Vagina (tissue), 2 donors: ENCODE results near the gene SLC12A5. TPM values are rescaled to one million over a fixed set of nuclear protein-coding genes. Genes with fewer than 3 reads are reported as not detected.
A peak's percentile ranks its signal among the peaks of the same experiment; 100 is the strongest.

Source experiments
- DNase-seq, 2 donors: peaks; one replicate each; pipeline ENCODE4 v3.0.0-alpha.2; 2017; ENCODE audit errors: extremely low spot score in 2 of 2
- H3K27ac ChIP-seq: fragments of 200-600 bp; sonication (generic); one replicate; pipeline ENCODE4 v1.5.1; 2019
- H3K27me3 ChIP-seq: fragments of 200-600 bp; sonication (generic); one replicate; pipeline ENCODE4 v1.5.1; 2019
- H3K36me3 ChIP-seq, 2 donors: fragments of 200-600 bp; sonication (generic); one replicate each; pipeline ENCODE4 v1.5.1; 2017 to 2019
- H3K4me1 ChIP-seq: fragments of 200-600 bp; sonication (generic); one replicate; pipeline ENCODE4 v1.5.1; 2019
- H3K4me3 ChIP-seq, 2 donors: fragments of 200-600 bp; sonication (generic); 1 replicate in 1 of 2; 2 replicates in 1 of 2; pipeline ENCODE4 v1.5.1; 2016 to 2019
- H3K9me3 ChIP-seq: fragments of 200-600 bp; sonication (generic); one replicate; pipeline ENCODE4 v1.5.1; 2019
- CTCF ChIP-seq, 3 experiments: fragments of 450-650 bp in 2 of 3; fragments of 200-600 bp in 1 of 3; sonication (generic) in 1 of 3; IDR thresholded peaks; one replicate each; pipeline ENCODE4 v1.5.1; 2017 to 2019; ENCODE audit warnings: antibody characterized with exemption in 3 of 3, mild to moderate bottlenecking in 2 of 3, moderate library complexity in 2 of 3
- POLR2A ChIP-seq, 2 donors: fragments of 450-650 bp; IDR thresholded peaks; one replicate each; pipeline ENCODE4 v1.6.1; 2017; ENCODE audit warnings: antibody characterized with exemption in 2 of 2, mild to moderate bottlenecking in 2 of 2, moderate library complexity in 2 of 2
- POLR2AphosphoS5 ChIP-seq, 2 donors: sonication (generic); formaldehyde crosslinking; IDR thresholded peaks; one replicate each; pipeline ENCODE4 v1.9.0; 2017; ENCODE audit warnings: antibody characterized with exemption in 2 of 2, mild to moderate bottlenecking in 2 of 2, low read depth in 1 of 2; ENCODE audit not compliant: insufficient read depth in 1 of 2
- intact Hi-C: fragments of 100-400 bp; cut with DNase I; formaldehyde crosslinking; loops from one replicate; pipeline ENCODE4 v1.15.1; 2023
- total RNA-seq: library from RNA; depleted of rRNA; stranded (reverse); fragments of >200 nt; gene quantifications from one replicate; pipeline ENCODE4 v1.2.3, GENCODE V29; 2016

Gene SLC12A5
- total RNA-seq, 1 donor from 2014 or later: not detected

- peaks cover 77% of the 10 kb centered on the region for H3K4me1 ChIP-seq
- H3K27me3 ChIP-seq: no peaks in the 10 kb centered on the region
- no peak overlapping the region for H3K4me3 ChIP-seq
- no peak for DNase-seq
- no peak overlapping the region for H3K27ac ChIP-seq
- TF ChIP-seq CTCF (IDR thresholded peaks at IDR 0.05): no peak
- TF ChIP-seq POLR2A (IDR thresholded peaks at IDR 0.05): no peak
- TF ChIP-seq POLR2AphosphoS5 (IDR thresholded peaks at IDR 0.05; ENCODE audit: insufficient read depth in 1 of 2, low read depth in 1 of 2): no peak
- intact Hi-C loops: no loop called here
- H3K36me3 ChIP-seq: peaks cover 0 to 10% of the 10 kb centered on the region in 2 donors
- no peaks in the 10 kb centered on the region for H3K9me3 ChIP-seq
Observed at GRCh38 chr20:46083101-46083500, 54.1 kb downstream of the SLC12A5 start.

GRCh38 chr20:46083531-46084061 is 54.6 kb downstream of the SLC12A5 start:
- peaks cover 81% of the 10 kb centered on the region for H3K4me1 ChIP-seq
- TF ChIP-seq CTCF (IDR thresholded peaks at IDR 0.05) (no peak), POLR2AphosphoS5 (IDR thresholded peaks at IDR 0.05; ENCODE audit: insufficient read depth in 1 of 2, low read depth in 1 of 2) (no peak), POLR2A (IDR thresholded peaks at IDR 0.05) (no peak)
- H3K27me3 ChIP-seq: no peaks in the 10 kb centered on the region
- intact Hi-C loops: no loop called here
- no peak overlapping the region for H3K27ac ChIP-seq
- H3K9me3 ChIP-seq: no peaks in the 10 kb centered on the region
- peaks cover 0 to 5% of the 10 kb centered on the region in 2 donors for H3K36me3 ChIP-seq
- no peak for DNase-seq
- H3K4me3 ChIP-seq: no peak overlapping the region

- Histone ChIP-seq H3K4me3 (no peak overlapping the region), H3K36me3 (no peaks in the 10 kb centered on the region), H3K27ac (no peak overlapping the region), H3K9me3 (no peaks in the 10 kb centered on the region), H3K27me3 (no peaks in the 10 kb centered on the region), H3K4me1 (peaks cover 79% of the 10 kb centered on the region)
- intact Hi-C loops: no loop called here
- DNase-seq: no peak
- TF ChIP-seq CTCF (IDR thresholded peaks at IDR 0.05) (no peak), POLR2A (IDR thresholded peaks at IDR 0.05) (no peak), POLR2AphosphoS5 (IDR thresholded peaks at IDR 0.05; ENCODE audit: insufficient read depth in 1 of 2, low read depth in 1 of 2) (no peak)
Observed at GRCh38 chr20:46084805-46085178, 55.8 kb downstream of the SLC12A5 start.

GRCh38 chr20:46085179-46085851 is 56.3 kb downstream of the SLC12A5 start:
- no peak overlapping the region for H3K4me3 ChIP-seq
- H3K9me3 ChIP-seq: no peaks in the 10 kb centered on the region
- H3K27ac ChIP-seq: no peak overlapping the region
- intact Hi-C loops: no loop called here
- TF ChIP-seq POLR2AphosphoS5 (IDR thresholded peaks at IDR 0.05; ENCODE audit: insufficient read depth in 1 of 2, low read depth in 1 of 2): no peak
- H3K4me1 ChIP-seq: peaks cover 83% of the 10 kb centered on the region
- no peak for DNase-seq
- no peaks in the 10 kb centered on the region for H3K27me3 ChIP-seq
- no peaks in the 10 kb centered on the region for H3K36me3 ChIP-seq

GRCh38 chr20:46087161-46087560 is 58.1 kb downstream of the SLC12A5 start:
- peaks cover 76% of the 10 kb centered on the region for H3K4me1 ChIP-seq
- H3K4me3 ChIP-seq: peak overlapping the region in 1 of 2 donors; percentile 19
- H3K36me3 ChIP-seq: no peaks in the 10 kb centered on the region
- H3K27me3 ChIP-seq: no peaks in the 10 kb centered on the region
- intact Hi-C loops: no loop called here
- DNase-seq: no peak
- no peak for TF ChIP-seq POLR2A (IDR thresholded peaks at IDR 0.05)
- TF ChIP-seq POLR2AphosphoS5 (IDR thresholded peaks at IDR 0.05; ENCODE audit: insufficient read depth in 1 of 2, low read depth in 1 of 2): no peak
- no peak for TF ChIP-seq CTCF (IDR thresholded peaks at IDR 0.05)
- H3K27ac ChIP-seq: no peak overlapping the region
- H3K9me3 ChIP-seq: no peaks in the 10 kb centered on the region
